Osteoblast (primary cell): Measurements from ENCODE around the gene PIP5K1B. TPM values are rescaled to one million over a fixed set of nuclear protein-coding genes. Genes with fewer than 3 reads are reported as not detected.

Source experiments
- DNase-seq: peaks from one replicate; pipeline ENCODE4 v3.0.0; 2011; ENCODE audit warnings: low spot score, mixed read lengths; ENCODE audit not compliant: insufficient read length; ENCODE audit errors: missing footprints
- H2AFZ ChIP-seq: 2 replicates; pipeline ENCODE4 v1.6.0; 2011; ENCODE audit warnings: mild to moderate bottlenecking, low read length
- H3K27ac ChIP-seq: 2 replicates; pipeline ENCODE4 v1.5.1; 2011; ENCODE audit warnings: mild to moderate bottlenecking, low read depth, low read length, moderate library complexity
- H3K27me3 ChIP-seq: 2 replicates; pipeline ENCODE4 v1.6.0; 2012; ENCODE audit warnings: mild to moderate bottlenecking, control low read depth, inconsistent platforms, low read length, moderate library complexity; ENCODE audit not compliant: insufficient read depth
- H3K36me3 ChIP-seq: 2 replicates; pipeline ENCODE4 v1.5.1; 2011; ENCODE audit warnings: mild to moderate bottlenecking, low read length, control low read depth, moderate library complexity; ENCODE audit not compliant: insufficient read depth
- H3K4me1 ChIP-seq: 2 replicates; pipeline ENCODE4 v1.5.1; 2011; ENCODE audit warnings: mild to moderate bottlenecking, low read length, control low read depth, moderate library complexity; ENCODE audit not compliant: insufficient read depth
- H3K4me2 ChIP-seq: 2 replicates; pipeline ENCODE4 v1.6.0; 2011; ENCODE audit warnings: mild to moderate bottlenecking, low read length; ENCODE audit not compliant: insufficient read depth
- H3K4me3 ChIP-seq: fragments of 200-600 bp; sonication (generic); 3 replicates; pipeline ENCODE4 v1.5.1; 2012; ENCODE audit warnings: mild to moderate bottlenecking, low read length, inconsistent platforms; ENCODE audit not compliant: insufficient read depth
- H3K79me2 ChIP-seq: 2 replicates; pipeline ENCODE4 v1.6.0; 2012; ENCODE audit warnings: mild to moderate bottlenecking, low read length, control low read depth, inconsistent platforms; ENCODE audit not compliant: insufficient read depth
- H3K9me3 ChIP-seq: 2 replicates; pipeline ENCODE4 v1.5.1; 2011; ENCODE audit warnings: low read depth, low read length, control low read depth
- H4K20me1 ChIP-seq: 2 replicates; pipeline ENCODE4 v1.6.0; 2012; ENCODE audit warnings: mild to moderate bottlenecking, low read length, control low read depth; ENCODE audit not compliant: insufficient read depth
- CTCF ChIP-seq: IDR thresholded peaks from 2 replicates; pipeline ENCODE4 v1.5.1; 2011; ENCODE audit warnings: mild to moderate bottlenecking, low read depth, low read length, moderate library complexity; ENCODE audit errors: extremely low read depth
- total RNA-seq: library from RNA; depleted of rRNA; stranded (reverse); fragments of >200 nt; gene quantifications from 2 replicates; pipeline ENCODE4 v1.2.3, GENCODE V29; 2012

PIP5K1B gene
- total RNA-seq, 1 donor: not detected

GRCh38 chr9:68706363-68707201 is 1.5 kb downstream of the PIP5K1B start:
- no peaks in the 10 kb centered on the region for H3K9me3 ChIP-seq
- no peaks in the 10 kb centered on the region for H3K79me2 ChIP-seq
- no peaks in the 10 kb centered on the region for H4K20me1 ChIP-seq
- no peaks in the 10 kb centered on the region for H3K36me3 ChIP-seq
- H3K27me3 ChIP-seq: peaks cover 35% of the 10 kb centered on the region
- H3K27ac ChIP-seq: no peak overlapping the region
- no peak for TF ChIP-seq CTCF
- no peak overlapping the region for H3K4me3 ChIP-seq
- H2AFZ ChIP-seq: no peak overlapping the region
- DNase-seq: no peak
- H3K4me1 ChIP-seq: no peaks in the 10 kb centered on the region
- no peak overlapping the region for H3K4me2 ChIP-seq

- Histone ChIP-seq H4K20me1 (no peaks in the 10 kb centered on the region), H3K79me2 (no peaks in the 10 kb centered on the region), H3K4me2 (no peak overlapping the region), H3K4me3 (no peak overlapping the region), H3K4me1 (no peaks in the 10 kb centered on the region), H3K27ac (no peak overlapping the region), H3K9me3 (no peaks in the 10 kb centered on the region), H2AFZ (no peak overlapping the region), H3K36me3 (no peaks in the 10 kb centered on the region), H3K27me3 (peaks cover 35% of the 10 kb centered on the region)
- DNase-seq: no peak
- TF ChIP-seq CTCF: no peak
Measured at GRCh38 chr9:68707801-68708488, 2.9 kb downstream of the PIP5K1B start.

GRCh38 chr9:68708513-68708912 is 3.5 kb downstream of the PIP5K1B start:
- no peak overlapping the region for H3K4me2 ChIP-seq
- DNase-seq: no peak
- H3K27ac ChIP-seq: no peak overlapping the region
- H3K9me3 ChIP-seq: no peaks in the 10 kb centered on the region
- H4K20me1 ChIP-seq: no peaks in the 10 kb centered on the region
- H3K4me1 ChIP-seq: no peaks in the 10 kb centered on the region
- no peak overlapping the region for H3K4me3 ChIP-seq
- H3K27me3 ChIP-seq: peaks cover 35% of the 10 kb centered on the region
- H3K36me3 ChIP-seq: no peaks in the 10 kb centered on the region
- no peak overlapping the region for H2AFZ ChIP-seq
- no peak for TF ChIP-seq CTCF
- no peaks in the 10 kb centered on the region for H3K79me2 ChIP-seq
